KMS-11 (cell line): ENCODE data around the gene PYROXD2.

Experiments used
- H2AFZ ChIP-seq: fragments of 200-600 bp; sonication (generic); 2 replicates; pipeline ENCODE4 v1.6.1; 2016; ENCODE audit warnings: antibody characterized with exemption, mixed run types, low read depth
- H3K27ac ChIP-seq: fragments of 200-600 bp; sonication (generic); 2 replicates; pipeline ENCODE4 v1.6.1; 2016; ENCODE audit warnings: mild to moderate bottlenecking, mixed run types
- H3K27me3 ChIP-seq: fragments of 200-600 bp; sonication (generic); 2 replicates; pipeline ENCODE4 v1.6.1; 2017; ENCODE audit warnings: mild to moderate bottlenecking, low read depth, mixed run types, moderate library complexity; ENCODE audit not compliant: insufficient read depth
- H3K36me3 ChIP-seq: fragments of 200-600 bp; sonication (generic); 2 replicates; pipeline ENCODE4 v1.6.1; 2017; ENCODE audit warnings: mild to moderate bottlenecking, mixed run types; ENCODE audit not compliant: insufficient read depth
- H3K4me1 ChIP-seq: fragments of 200-600 bp; sonication (generic); 2 replicates; pipeline ENCODE4 v1.6.1; 2016; ENCODE audit warnings: mild to moderate bottlenecking, low read depth, mixed run types; ENCODE audit not compliant: poor library complexity, severe bottlenecking
- H3K4me2 ChIP-seq: fragments of 200-600 bp; sonication (generic); 2 replicates; pipeline ENCODE4 v1.7.0; 2016; ENCODE audit warnings: mild to moderate bottlenecking, mixed run types
- H3K4me3 ChIP-seq: fragments of 200-600 bp; sonication (generic); IDR thresholded peaks from 2 replicates; pipeline ENCODE4 v1.6.1; 2017; ENCODE audit warnings: low read depth, low read length, mixed read lengths; ENCODE audit not compliant: insufficient read depth
- H3K79me2 ChIP-seq: fragments of 200-600 bp; sonication (generic); 2 replicates; pipeline ENCODE4 v1.6.1; 2016; ENCODE audit warnings: low read depth, mixed run types; ENCODE audit not compliant: insufficient read depth
- H3K9ac ChIP-seq: fragments of 200-600 bp; sonication (generic); 2 replicates; pipeline ENCODE4 v1.6.1; 2016; ENCODE audit warnings: mild to moderate bottlenecking, mixed run types
- H4K20me1 ChIP-seq: fragments of 200-600 bp; sonication (generic); 2 replicates; pipeline ENCODE4 v1.6.1; 2016; ENCODE audit warnings: mild to moderate bottlenecking, mixed run types; ENCODE audit not compliant: insufficient read depth
- TF ChIP-seq, protein P1 (sequence below): fragments of 200-600 bp; sonication (generic); conservative IDR thresholded peaks from 2 replicates; pipeline ENCODE4 v1.6.1; 2017; ENCODE audit warnings: low read depth, mild to moderate bottlenecking, antibody characterized with exemption, low read length, moderate library complexity, mixed read lengths

The PYROXD2 gene

DNA sequence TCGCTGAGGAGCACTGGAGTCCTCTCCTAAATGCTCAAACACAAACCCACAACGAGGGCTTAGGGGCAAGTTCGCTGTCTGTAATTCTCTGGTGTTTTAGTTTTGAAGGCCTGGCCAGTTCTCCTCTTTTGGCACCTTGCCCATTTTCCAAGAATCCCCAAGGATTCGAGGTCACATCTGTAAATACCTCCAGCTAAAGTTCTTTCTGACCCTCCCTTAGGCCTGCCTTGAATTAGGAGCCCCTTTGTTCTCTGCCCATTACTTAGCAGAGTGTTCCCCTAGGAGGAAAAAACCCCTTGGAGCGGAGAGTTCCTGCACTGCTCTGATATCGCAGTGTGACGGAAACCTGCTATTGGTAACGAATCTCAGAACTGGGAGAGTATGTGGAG lies 743 bp upstream of the PYROXD2 start:
- Histone ChIP-seq H3K4me2 (no peak overlapping the region), H3K4me3 (no peak overlapping the region), H3K27me3 (no peaks in the 10 kb centered on the region), H2AFZ (no peak overlapping the region), H3K27ac (no peak overlapping the region), H3K79me2 (no peaks in the 10 kb centered on the region), H4K20me1 (no peaks in the 10 kb centered on the region), H3K4me1 (peaks cover 23% of the 10 kb centered on the region), H3K36me3 (no peaks in the 10 kb centered on the region), H3K9ac (no peak overlapping the region)
- TF ChIP-seq, protein P1, sequence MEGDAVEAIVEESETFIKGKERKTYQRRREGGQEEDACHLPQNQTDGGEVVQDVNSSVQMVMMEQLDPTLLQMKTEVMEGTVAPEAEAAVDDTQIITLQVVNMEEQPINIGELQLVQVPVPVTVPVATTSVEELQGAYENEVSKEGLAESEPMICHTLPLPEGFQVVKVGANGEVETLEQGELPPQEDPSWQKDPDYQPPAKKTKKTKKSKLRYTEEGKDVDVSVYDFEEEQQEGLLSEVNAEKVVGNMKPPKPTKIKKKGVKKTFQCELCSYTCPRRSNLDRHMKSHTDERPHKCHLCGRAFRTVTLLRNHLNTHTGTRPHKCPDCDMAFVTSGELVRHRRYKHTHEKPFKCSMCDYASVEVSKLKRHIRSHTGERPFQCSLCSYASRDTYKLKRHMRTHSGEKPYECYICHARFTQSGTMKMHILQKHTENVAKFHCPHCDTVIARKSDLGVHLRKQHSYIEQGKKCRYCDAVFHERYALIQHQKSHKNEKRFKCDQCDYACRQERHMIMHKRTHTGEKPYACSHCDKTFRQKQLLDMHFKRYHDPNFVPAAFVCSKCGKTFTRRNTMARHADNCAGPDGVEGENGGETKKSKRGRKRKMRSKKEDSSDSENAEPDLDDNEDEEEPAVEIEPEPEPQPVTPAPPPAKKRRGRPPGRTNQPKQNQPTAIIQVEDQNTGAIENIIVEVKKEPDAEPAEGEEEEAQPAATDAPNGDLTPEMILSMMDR, result no peak

DNA sequence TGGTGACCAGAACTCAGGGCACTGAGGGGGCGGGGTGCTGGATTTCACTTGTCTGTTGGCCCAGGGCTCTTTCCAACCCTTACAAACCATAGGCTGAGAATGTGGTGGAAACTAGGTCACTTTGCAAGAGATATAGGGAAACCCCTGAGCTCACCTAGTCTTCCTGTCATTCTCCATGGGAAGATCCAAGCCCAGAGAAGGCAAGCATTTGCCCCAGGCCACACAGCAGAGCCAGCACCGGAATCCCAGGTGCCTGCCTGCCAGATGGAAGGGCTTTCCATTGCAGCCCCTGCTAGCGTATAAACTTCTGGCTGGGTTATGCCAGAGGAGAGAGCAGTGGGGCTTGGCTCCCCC lies 427 bp downstream of the PYROXD2 start:
- TF ChIP-seq, protein P1, result no peak
- Histone ChIP-seq H2AFZ (no peak overlapping the region), H3K4me2 (no peak overlapping the region), H3K27me3 (no peaks in the 10 kb centered on the region), H4K20me1 (no peaks in the 10 kb centered on the region), H3K4me3 (no peak overlapping the region), H3K27ac (no peak overlapping the region), H3K4me1 (peaks cover 23% of the 10 kb centered on the region), H3K9ac (0 out of 2 replicates have a peak overlapping the region, but pooled peaks have one; percentile 32), H3K79me2 (no peaks in the 10 kb centered on the region), H3K36me3 (no peaks in the 10 kb centered on the region)

DNA sequence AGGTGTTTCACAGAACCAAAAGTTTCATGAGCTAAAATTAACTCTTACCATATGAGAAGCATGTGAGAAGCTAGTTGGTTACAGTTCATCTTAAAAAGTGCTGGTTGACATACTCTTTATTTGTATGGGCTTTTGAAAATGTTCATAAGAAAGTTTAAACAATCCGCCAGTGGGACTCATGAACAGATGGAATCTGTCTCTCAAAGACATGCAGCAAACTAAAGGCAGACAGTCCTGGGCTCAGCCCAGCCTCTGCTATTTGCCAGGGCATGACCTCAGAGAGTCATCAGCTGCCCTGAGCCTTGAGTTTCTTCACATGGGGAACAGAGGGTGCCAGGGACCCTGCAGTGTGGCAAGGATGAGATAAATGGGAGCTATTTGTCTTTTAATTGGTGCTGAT lies 3.2 kb downstream of the PYROXD2 start:
- TF ChIP-seq, protein P1, result no peak
- Histone ChIP-seq H3K79me2 (no peaks in the 10 kb centered on the region), H3K27ac (peak overlapping the region; percentile 27), H3K4me3 (no peak overlapping the region), H3K4me2 (peak overlapping the region; percentile 44), H3K4me1 (peaks cover 23% of the 10 kb centered on the region), H2AFZ (no peak overlapping the region), H3K36me3 (no peaks in the 10 kb centered on the region), H3K27me3 (no peaks in the 10 kb centered on the region), H4K20me1 (no peaks in the 10 kb centered on the region), H3K9ac (no peak overlapping the region)

DNA sequence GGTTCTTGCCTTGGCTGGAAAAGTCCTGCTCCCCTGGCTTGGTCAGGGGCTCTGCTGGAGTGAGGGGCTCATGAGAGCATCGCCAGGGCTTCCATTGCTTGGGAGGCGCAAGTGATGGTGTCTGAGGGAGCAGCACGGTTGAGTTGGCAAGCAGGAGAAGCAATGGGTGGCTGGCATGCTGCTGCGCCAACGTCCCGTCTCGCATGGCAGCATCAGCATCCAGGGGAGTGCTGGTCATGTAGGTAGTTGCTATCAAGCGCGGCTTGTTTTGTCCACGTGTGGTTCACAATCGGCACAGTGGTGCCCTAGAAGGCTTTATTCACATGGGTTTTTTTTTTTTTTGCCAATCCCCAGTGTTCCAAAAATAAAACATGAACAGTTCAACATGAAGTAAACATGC lies 3.8 kb downstream of the PYROXD2 start:
- Histone ChIP-seq H3K4me3 (no peak overlapping the region), H3K27me3 (no peaks in the 10 kb centered on the region), H4K20me1 (no peaks in the 10 kb centered on the region), H3K79me2 (no peaks in the 10 kb centered on the region), H3K9ac (no peak overlapping the region), H2AFZ (no peak overlapping the region), H3K4me2 (no peak overlapping the region), H3K36me3 (no peaks in the 10 kb centered on the region), H3K4me1 (peaks cover 23% of the 10 kb centered on the region), H3K27ac (peak overlapping the region; percentile 27; the same call in 1 of the 2 replicates)
- TF ChIP-seq, protein P1, result no peak
